Esophagus (tissue), 2 donors: ENCODE data around the gene RNF113B. TPM values are rescaled to one million over a fixed set of nuclear protein-coding genes. Genes with fewer than 3 reads are reported as not detected.

Experiments
- H3K27ac ChIP-seq, 2 donors: one replicate each; pipeline ENCODE4 v1.5.1; 2013; ENCODE audit warnings: low read depth in 2 of 2, mild to moderate bottlenecking in 2 of 2, inconsistent platforms in 1 of 2, low read length in 1 of 2, moderate library complexity in 1 of 2
- H3K27me3 ChIP-seq, 2 donors: one replicate each; pipeline ENCODE4 v1.6.1; 2013; ENCODE audit warnings: low read length in 2 of 2, control low read depth in 1 of 2, mild to moderate bottlenecking in 1 of 2; ENCODE audit not compliant: insufficient read depth in 2 of 2, control insufficient read depth in 1 of 2
- H3K36me3 ChIP-seq, 2 donors: one replicate each; pipeline ENCODE4 v1.6.1; 2013; ENCODE audit warnings: low read length in 1 of 2; ENCODE audit not compliant: control insufficient read depth in 2 of 2, insufficient read depth in 2 of 2
- H3K4me1 ChIP-seq, 2 donors: one replicate each; pipeline ENCODE4 v1.6.1; 2013; ENCODE audit warnings: low read length in 1 of 2; ENCODE audit not compliant: control insufficient read depth in 2 of 2, insufficient read depth in 2 of 2
- H3K4me3 ChIP-seq, 2 donors: one replicate each; pipeline ENCODE4 v1.5.1; 2013; ENCODE audit warnings: low read length in 2 of 2, mild to moderate bottlenecking in 2 of 2, low read depth in 1 of 2, moderate library complexity in 1 of 2
- H3K9me3 ChIP-seq, 2 donors: one replicate each; pipeline ENCODE4 v1.6.1; 2013; ENCODE audit warnings: mild to moderate bottlenecking in 2 of 2, low read depth in 1 of 2, low read length in 1 of 2, moderate library complexity in 1 of 2; ENCODE audit not compliant: control insufficient read depth in 2 of 2, insufficient read depth in 1 of 2
- WGBS, 2 donors: extraction: QIAGEN DNeasy Blood & Tissue Kit; methylation state at CpG; one replicate each; pipeline ENCODE4 v1.1.7; 2013; 5-methylcytosine and 5-hydroxymethylcytosine counted together
- polyA plus RNA-seq, 2 donors: library from polyadenylated mRNA; stranded (reverse); fragments of 200-250 nt; gene quantifications; one replicate each; pipeline ENCODE4 v1.2.3, GENCODE V29; 2013
- donor health status: healthy with polysubstance abuse.
- donor health status: Bipolar disorder and iron deficiency.

Gene RNF113B
- polyA plus RNA-seq, 2 donors: not detected

DNA sequence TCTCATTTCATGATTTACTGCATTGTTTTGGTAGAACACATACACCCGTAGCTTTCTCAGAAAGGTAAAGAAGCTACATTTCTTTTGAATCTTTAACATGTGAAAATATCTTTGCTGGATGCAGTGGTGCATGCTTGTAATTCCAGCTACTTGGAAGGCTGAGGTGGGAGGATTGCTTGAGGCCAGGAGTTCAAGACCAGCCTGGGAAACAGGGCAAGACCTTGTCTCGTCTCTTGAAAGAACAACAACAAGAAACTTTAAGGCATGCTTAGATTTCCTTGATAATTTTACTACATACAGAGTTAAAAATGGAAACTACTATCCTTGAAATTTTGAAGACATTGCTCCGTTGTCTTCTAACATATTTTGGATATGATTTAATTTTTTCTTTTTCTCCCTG is 7.7 kb downstream of the RNF113B start:
- Histone ChIP-seq H3K4me3 (no peak overlapping the region), H3K9me3 (no peaks in the 10 kb centered on the region), H3K4me1 (no peaks in the 10 kb centered on the region), H3K36me3 (no peaks in the 10 kb centered on the region), H3K27me3 (no peaks in the 10 kb centered on the region), H3K27ac (no peak overlapping the region)
- 80 to 87% methylated on average over 3 of the region's 3 CpGs for WGBS, 2 donors

DNA sequence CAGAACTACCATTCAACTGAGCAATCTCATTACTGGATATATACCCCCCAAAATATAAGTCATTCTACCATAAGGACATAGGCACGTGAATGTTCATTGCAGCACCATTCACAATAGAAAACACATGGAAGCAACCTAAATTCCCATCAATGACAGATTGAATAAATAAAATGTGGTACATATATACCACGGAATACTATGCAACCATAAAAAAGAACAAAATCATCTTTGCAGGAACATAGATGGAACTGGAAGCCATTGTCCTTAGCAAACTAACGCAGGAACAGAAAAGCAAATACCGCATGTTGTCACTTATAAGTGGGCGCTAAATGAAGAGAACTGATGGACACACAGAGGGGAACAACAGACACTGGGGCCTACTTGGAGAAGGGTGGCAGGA is 14.1 kb downstream of the RNF113B start:
- Histone ChIP-seq H3K9me3 (peaks cover 0 to 2% of the 10 kb centered on the region in 2 donors), H3K4me1 (no peaks in the 10 kb centered on the region), H3K27ac (no peak overlapping the region), H3K36me3 (no peaks in the 10 kb centered on the region), H3K4me3 (no peak overlapping the region), H3K27me3 (no peaks in the 10 kb centered on the region)
- 93 to 98% methylated on average over 5 of the region's 5 CpGs for WGBS, 2 donors

DNA sequence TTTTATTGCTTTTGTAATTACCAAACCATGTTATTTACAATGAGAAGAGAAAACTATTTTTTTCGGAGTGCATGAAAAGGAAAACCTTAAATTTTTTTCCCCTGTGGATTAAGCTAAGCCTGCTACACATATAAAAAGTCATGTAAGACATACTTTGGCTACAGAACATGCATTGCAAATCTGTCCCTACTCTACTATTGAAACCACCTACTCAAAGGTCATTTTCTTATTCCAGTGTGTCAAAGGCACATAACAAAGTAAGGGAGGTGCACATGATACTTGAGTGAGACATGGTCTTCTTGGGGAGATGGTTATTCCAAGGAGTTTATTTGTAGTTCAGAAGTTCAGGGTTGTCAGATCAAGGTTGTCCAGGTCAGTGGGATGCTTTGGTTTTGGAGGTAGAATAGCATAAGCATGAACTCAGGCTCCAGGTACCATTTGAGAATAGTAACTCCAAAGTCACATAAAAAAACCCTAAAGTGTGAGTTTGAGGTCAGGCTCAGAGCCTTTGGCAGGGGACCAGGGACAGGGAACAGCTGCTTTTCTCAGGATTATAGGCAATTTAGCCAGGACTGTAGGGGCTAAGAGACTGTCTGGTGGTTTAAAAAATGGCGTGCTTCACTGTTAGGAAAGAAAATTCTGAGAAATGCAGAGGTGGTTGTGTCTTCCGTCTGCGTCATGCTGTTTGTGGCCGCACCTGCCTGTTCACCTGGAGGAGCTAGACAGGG is 18.7 kb downstream of the RNF113B start:
- Histone ChIP-seq H3K36me3 (no peaks in the 10 kb centered on the region), H3K9me3 (peaks cover 0 to 2% of the 10 kb centered on the region in 2 donors), H3K27me3 (no peaks in the 10 kb centered on the region), H3K27ac (no peak overlapping the region), H3K4me1 (no peaks in the 10 kb centered on the region), H3K4me3 (no peak overlapping the region)
- 86 to 88% methylated on average over 5 of the region's 5 CpGs for WGBS, 2 donors

DNA sequence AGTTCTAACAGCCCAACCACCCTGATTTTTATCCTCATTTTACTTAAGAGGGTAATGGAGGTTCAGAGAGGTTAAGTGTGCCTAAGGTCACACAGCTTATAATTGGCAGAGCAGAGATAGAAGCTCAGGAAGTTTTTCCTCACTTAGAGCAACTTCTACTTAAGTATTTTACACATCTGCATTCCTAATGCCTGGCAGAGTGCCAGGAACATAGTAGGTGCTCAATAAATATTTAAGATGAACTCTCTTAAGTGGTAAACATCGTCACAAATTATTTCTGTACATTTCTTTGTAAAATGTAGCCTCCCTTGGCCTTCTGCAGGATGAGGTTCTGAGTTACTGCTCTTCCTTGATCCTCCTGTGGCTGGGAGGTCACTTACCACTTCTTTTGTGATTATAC is 19.5 kb downstream of the RNF113B start:
- Histone ChIP-seq H3K27me3 (no peaks in the 10 kb centered on the region), H3K9me3 (peaks cover 0 to 2% of the 10 kb centered on the region in 2 donors), H3K4me1 (no peaks in the 10 kb centered on the region), H3K4me3 (no peak overlapping the region), H3K27ac (no peak overlapping the region), H3K36me3 (no peaks in the 10 kb centered on the region)
- WGBS, 2 donors: 83 to 97% methylated on average over 1 of the region's 1 CpG

DNA sequence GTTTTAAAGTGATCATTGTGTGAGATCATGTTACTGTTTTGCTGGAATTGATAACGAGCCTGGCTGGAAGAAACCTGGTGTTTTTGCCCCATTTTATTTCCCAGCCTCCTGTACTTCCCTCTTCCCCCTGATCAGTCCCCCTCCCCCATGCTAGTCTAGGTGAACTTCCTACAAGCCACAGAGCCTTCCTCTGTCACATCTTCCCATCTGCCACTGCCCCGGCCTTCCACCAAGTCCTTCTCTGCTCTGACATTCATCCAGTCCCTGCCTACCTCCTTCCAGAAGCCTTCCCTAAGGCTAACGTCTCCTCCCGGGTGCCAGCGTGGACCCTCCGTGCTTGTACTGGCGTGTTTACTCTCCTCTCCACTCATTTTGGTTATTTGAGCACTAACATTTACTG is 19.9 kb downstream of the RNF113B start:
- Histone ChIP-seq H3K4me1 (no peaks in the 10 kb centered on the region), H3K27ac (no peak overlapping the region), H3K27me3 (no peaks in the 10 kb centered on the region), H3K36me3 (no peaks in the 10 kb centered on the region), H3K9me3 (peaks cover 0 to 2% of the 10 kb centered on the region in 2 donors), H3K4me3 (no peak overlapping the region)
- WGBS, 2 donors: 69 to 76% methylated on average over 7 of the region's 7 CpGs

DNA sequence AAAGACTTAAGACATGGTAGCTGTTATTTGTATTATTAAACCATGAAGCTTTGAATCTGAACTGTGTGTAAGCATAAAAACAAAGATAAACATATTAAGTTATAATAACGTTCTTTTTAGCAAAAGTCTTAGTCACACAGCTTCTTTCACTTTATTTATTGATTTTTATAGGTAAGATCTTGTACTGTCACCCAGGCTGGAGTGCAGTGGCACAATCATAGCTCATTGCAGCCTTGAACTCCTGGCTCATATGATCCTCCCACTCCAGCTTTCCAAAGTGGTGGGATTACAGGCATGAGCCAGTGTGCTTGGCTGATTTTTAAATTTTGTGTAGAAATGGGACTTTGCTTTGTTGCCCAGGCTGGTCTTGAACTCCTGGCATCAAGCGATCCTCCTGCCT is 20.8 kb downstream of the RNF113B start:
- Histone ChIP-seq H3K4me3 (no peak overlapping the region), H3K27ac (no peak overlapping the region), H3K36me3 (no peaks in the 10 kb centered on the region), H3K27me3 (no peaks in the 10 kb centered on the region), H3K4me1 (no peaks in the 10 kb centered on the region), H3K9me3 (peaks cover 0 to 2% of the 10 kb centered on the region in 2 donors)
- 68 to 74% methylated on average over 2 of the region's 2 CpGs for WGBS, 2 donors

DNA sequence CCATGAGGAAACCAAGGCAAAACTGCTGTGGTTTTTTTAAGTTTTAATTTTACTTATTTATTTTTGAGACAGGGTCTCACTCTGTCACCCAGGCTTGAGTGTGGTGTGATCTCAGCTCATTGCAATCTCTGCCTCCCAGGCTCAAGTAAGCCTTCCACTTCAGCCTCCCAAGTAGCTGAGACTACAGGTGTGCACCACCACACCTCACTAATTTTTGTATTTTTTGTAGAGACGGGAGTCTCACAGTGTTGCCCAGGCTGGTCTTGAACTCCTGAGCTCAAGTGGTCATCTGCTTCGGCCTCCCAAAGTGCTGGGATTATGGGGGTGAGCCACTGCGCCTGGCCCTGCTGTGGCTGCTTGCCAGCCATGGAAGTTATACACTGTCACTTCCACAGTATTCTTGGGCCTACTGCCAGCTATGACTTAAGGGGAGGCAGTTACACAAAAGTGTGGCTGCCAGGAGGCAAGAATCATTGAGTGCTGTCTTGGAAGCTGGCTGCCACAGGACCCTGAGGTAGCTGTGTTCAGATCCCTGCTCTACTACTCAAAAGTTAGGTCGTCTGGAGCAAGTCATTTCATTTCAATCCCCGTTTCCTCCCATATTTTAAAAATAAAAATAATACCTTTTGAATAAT is 21.5 kb downstream of the RNF113B start:
- no peak overlapping the region for H3K27ac ChIP-seq

DNA sequence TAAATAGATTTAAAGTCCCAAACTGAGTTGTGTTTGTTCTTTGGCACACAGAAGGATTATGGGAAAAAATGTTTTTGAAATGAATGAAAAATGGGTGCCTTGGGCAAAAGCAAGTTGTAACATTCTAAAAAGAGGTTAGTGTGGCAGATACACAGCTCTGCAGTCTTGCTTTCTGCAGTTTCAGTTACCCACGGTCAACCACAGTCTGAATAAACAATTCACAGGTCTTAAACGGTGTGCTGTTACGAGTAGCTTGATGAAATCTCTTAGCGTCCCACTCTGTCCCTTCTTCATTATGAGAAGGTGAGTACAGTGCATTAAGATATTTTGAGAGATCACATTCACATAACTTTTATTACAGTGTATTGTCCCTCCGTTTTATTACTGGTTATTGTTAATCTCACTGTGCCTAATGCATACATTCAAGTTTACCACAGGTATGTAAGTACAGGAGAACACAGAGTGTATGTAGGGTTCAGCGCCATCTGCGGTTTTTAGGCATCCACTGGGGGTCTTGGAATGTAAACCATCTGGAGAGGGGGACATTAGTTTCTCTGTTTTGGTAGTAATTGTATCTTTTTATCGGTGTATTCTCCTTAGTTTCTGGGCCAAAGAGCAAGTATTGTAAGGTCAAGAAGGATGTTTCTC is 26.1 kb downstream of the RNF113B start:
- Histone ChIP-seq H3K27me3 (no peaks in the 10 kb centered on the region), H3K27ac (no peak overlapping the region), H3K4me1 (no peaks in the 10 kb centered on the region), H3K4me3 (no peak overlapping the region), H3K9me3 (no peaks in the 10 kb centered on the region), H3K36me3 (no peaks in the 10 kb centered on the region)
- 67 to 78% methylated on average over 8 of the region's 8 CpGs for WGBS, 2 donors

More for the DNA sequence above, 21.5 kb downstream of the RNF113B start:
- 77 to 80% methylated on average over 5 of the region's 5 CpGs for WGBS, 2 donors
- H3K9me3 ChIP-seq: peaks cover 0 to 2% of the 10 kb centered on the region in 2 donors
- no peaks in the 10 kb centered on the region for H3K36me3 ChIP-seq
- H3K4me3 ChIP-seq: no peak overlapping the region
- no peaks in the 10 kb centered on the region for H3K27me3 ChIP-seq
- H3K4me1 ChIP-seq: no peaks in the 10 kb centered on the region

DNA sequence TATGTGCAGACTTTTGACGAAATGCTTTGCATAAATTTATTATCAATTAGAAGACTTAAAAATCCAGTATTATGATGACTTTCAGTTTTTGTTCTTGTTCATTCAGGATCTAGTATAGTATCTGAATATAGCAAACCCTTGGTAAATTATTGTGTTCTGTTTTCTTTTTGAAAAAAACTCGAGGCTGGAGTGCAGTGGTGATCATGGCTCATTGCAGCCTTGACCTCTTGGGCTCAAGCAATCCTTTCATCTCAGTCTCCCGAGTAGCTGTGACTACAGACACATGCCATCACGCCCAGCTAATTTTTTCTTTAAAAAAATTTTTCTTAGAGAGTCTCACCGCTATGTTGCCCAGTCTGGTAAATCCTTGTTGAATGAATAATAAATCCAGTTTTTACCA is 29.5 kb downstream of the RNF113B start:
- H3K27me3 ChIP-seq: no peaks in the 10 kb centered on the region
- H3K36me3 ChIP-seq: no peaks in the 10 kb centered on the region
- H3K4me1 ChIP-seq: peaks cover 0 to 1% of the 10 kb centered on the region in 2 donors
- H3K27ac ChIP-seq: no peak overlapping the region
- WGBS, 2 donors: 61 to 71% methylated on average over 5 of the region's 5 CpGs
- H3K9me3 ChIP-seq: no peaks in the 10 kb centered on the region
- H3K4me3 ChIP-seq: no peak overlapping the region
